Measurements from ENCODE around the gene C3orf18.

GRCh38 chr3:50563867-50564266 is 3.7 kb downstream of the C3orf18 start:
- no peak for TF ChIP-seq CTCF (optimal IDR thresholded peaks at IDR 0.05 in 1 of 3, IDR thresholded peaks at IDR 0.05 in 1 of 3, conservative IDR thresholded peaks at IDR 0.05 in 1 of 3; ENCODE audit: extremely low read depth in 1 of 3, insufficient read depth in 2 of 3, low read length in 3 of 3)
- TF ChIP-seq EZH2 (IDR thresholded peaks at IDR 0.05; ENCODE audit: low read length) = no peak

Measured in keratinocyte (primary cell).